Upper lobe of left lung (tissue), 4 donors: Measurements from ENCODE around the gene VCP.

Source experiments
- CTCF ChIP-seq, 6 experiments: fragments of 450-650 bp in 4 of 6; fragments of 200-600 bp in 2 of 6; sonication (generic) in 2 of 6; IDR thresholded peaks; one replicate each; pipeline ENCODE4 v1.5.1; 2016 to 2019; ENCODE audit warnings: antibody characterized with exemption in 6 of 6
- EP300 ChIP-seq, 4 donors: sonication (generic); formaldehyde crosslinking; IDR thresholded peaks; one replicate each; pipeline ENCODE4 v1.5.1; 2017; ENCODE audit warnings: antibody characterized with exemption in 4 of 4, control low read depth in 2 of 4
- POLR2A ChIP-seq, 4 donors: fragments of 450-650 bp; IDR thresholded peaks; one replicate each; pipeline ENCODE4 v1.5.1; 2016 to 2017; ENCODE audit warnings: antibody characterized with exemption in 4 of 4, mild to moderate bottlenecking in 2 of 4
- POLR2AphosphoS5 ChIP-seq, 2 donors: sonication (generic); formaldehyde crosslinking; IDR thresholded peaks; one replicate each; pipeline ENCODE4 v1.5.1; 2017; ENCODE audit warnings: antibody characterized with exemption in 2 of 2

DNA sequence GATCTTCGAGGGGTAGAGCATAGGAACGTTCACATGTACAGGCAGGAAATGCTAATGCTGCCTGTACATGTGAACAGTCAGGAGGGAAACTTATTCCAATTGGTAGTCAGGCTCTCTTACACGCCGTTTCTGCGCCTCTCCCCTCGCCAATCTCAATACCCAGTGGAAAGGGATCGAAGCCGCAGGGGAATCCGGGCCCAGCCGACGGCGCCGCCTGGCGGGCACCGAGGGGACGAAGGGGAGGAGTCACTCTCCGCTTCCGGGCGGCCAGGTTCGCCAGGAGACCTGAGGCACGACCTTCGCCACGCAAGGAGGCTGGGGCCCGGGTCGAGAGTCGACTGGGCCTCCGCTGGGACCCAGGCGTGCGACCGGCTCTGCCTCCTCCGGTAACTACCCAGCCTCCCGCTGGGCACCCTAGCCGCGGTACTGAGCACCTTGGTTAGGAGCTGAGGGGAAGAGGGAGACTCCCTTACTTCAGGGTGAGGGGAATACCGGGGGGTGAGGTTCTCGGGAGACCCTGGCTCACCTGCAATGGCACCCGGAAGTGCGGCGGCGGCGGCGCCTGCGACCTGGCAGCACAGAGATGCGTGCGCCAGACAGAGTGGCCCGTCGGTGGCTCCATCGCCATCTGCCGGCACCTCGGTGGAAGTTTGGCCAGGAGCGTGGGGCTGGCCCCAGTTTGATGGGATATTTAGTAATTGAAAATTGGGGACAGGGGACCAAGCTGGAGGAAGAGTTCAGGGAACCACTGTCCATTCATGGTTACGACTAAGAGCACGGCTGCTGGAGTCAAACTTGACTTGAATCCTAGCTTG, 23.8 kb upstream of the VCP start, which contains the start of gene PIGO:
- peak; percentile 60 to 94 (median 92) for TF ChIP-seq CTCF (IDR thresholded peaks at IDR 0.05)
- peak in 3 of 4 donors; percentile 9 to 89 (median 74) for TF ChIP-seq POLR2A (IDR thresholded peaks at IDR 0.05)
- TF ChIP-seq POLR2AphosphoS5 (IDR thresholded peaks at IDR 0.05), result peak; percentile 63 to 83
- no peak for TF ChIP-seq EP300 (IDR thresholded peaks at IDR 0.05)
